ENCODE results near the gene NPPA. TPM values are rescaled to one million over a fixed set of nuclear protein-coding genes. Genes with fewer than 3 reads are reported as not detected.

NPPA gene
- total RNA-seq, 1 experiment from 2014 or later = not detected

- no peak overlapping the region for H3K27ac Mint-ChIP-seq
Measured at GRCh38 chr1:11825131-11825530, 22.5 kb downstream of the NPPA start.

More at GRCh38 chr1:11825131-11825530, 22.5 kb downstream of the NPPA start:
- no peak overlapping the region for H2BK20ac ChIP-seq (ENCODE audit: low read depth, low read length, poor library complexity, severe bottlenecking)
- H3K14ac ChIP-seq (ENCODE audit: insufficient read depth, low read length) = no peak overlapping the region
- no peak overlapping the region for H3K4me2 ChIP-seq (ENCODE audit: insufficient read depth, insufficient read length, low read length)
- H3K27ac ChIP-seq (ENCODE audit: insufficient read length, low read depth, low read length) = no peak overlapping the region
- no peak overlapping the region for H3K4ac ChIP-seq (ENCODE audit: low read depth, low read length)
- H3K27me3 Mint-ChIP-seq (ENCODE audit: low read depth) = no peaks in the 10 kb centered on the region
- H3K79me1 ChIP-seq (ENCODE audit: insufficient read depth, low read depth, low read length, poor library complexity, severe bottlenecking) = no peaks in the 10 kb centered on the region
- H3K9ac ChIP-seq (ENCODE audit: extremely low read depth, insufficient read length, low read length) = no peak overlapping the region
- no peak overlapping the region for H2BK5ac ChIP-seq (ENCODE audit: insufficient read length, low read length)
- H3K4me1 Mint-ChIP-seq = no peaks in the 10 kb centered on the region
- H3K9me3 Mint-ChIP-seq = no peaks in the 10 kb centered on the region
- no peak for DNase-seq
- H3K23me2 ChIP-seq (ENCODE audit: insufficient read length, low read depth, low read length, poor library complexity, severe bottlenecking) = no peaks in the 10 kb centered on the region
- no peak overlapping the region for H2AFZ ChIP-seq (ENCODE audit: low read length)
- H2AK5ac ChIP-seq (ENCODE audit: insufficient read length, low read length) = no peak overlapping the region
- H3K18ac ChIP-seq (ENCODE audit: insufficient read length, low read depth, low read length) = no peak overlapping the region
- H3K79me2 ChIP-seq (ENCODE audit: insufficient read depth, low read length) = no peaks in the 10 kb centered on the region
- H2BK15ac ChIP-seq (ENCODE audit: low read depth, low read length) = no peak overlapping the region
- H2BK120ac ChIP-seq (ENCODE audit: low read depth, low read length, poor library complexity, severe bottlenecking) = no peak overlapping the region
- TF ChIP-seq CTCF (conservative IDR thresholded peaks at IDR 0.05) = no peak
- H3T11ph ChIP-seq (ENCODE audit: low read length) = no peak overlapping the region
- no peak overlapping the region for H4K8ac ChIP-seq (replicated peaks; ENCODE audit: insufficient read length, low read depth, low read length)
- H3K56ac ChIP-seq (ENCODE audit: insufficient read length, low read depth, low read length) = no peak overlapping the region
- no CpG with 5 or more reads among the region's 7 CpGs for WGBS (ENCODE audit: extremely low coverage, insufficient read length, low lambda C conversion rate)
- H4K91ac ChIP-seq (ENCODE audit: insufficient read length, low read depth, low read length) = no peak overlapping the region
- H3K9me3 ChIP-seq (ENCODE audit: control insufficient read depth, low read depth, low read length) = no peaks in the 10 kb centered on the region
- no peak overlapping the region for H3K4me3 Mint-ChIP-seq
- H3K23ac ChIP-seq (ENCODE audit: insufficient read length, low read depth, low read length) = no peak overlapping the region
- no peak overlapping the region for H4K5ac ChIP-seq (ENCODE audit: insufficient read length, low read depth, low read length)
- H2BK12ac ChIP-seq (ENCODE audit: insufficient read length, low read depth, low read length) = no peak overlapping the region
- H4K20me1 ChIP-seq (ENCODE audit: control insufficient read depth, insufficient read depth, insufficient read length) = peaks cover 2% of the 10 kb centered on the region
- H3K27me3 ChIP-seq (ENCODE audit: insufficient read depth, low read length) = no peaks in the 10 kb centered on the region
- no peaks in the 10 kb centered on the region for H3K4me1 ChIP-seq (ENCODE audit: insufficient read depth, low read length)
- H3K36me3 Mint-ChIP-seq (ENCODE audit: insufficient read depth in 1 of 3, low read depth in 3 of 3) = peaks cover 22 to 79% (median 42%) of the 10 kb centered on the region in 3 experiments

Data from H9 (cell line).